HepG2 (cell line): ENCODE data around the gene TJP2. TPM values are rescaled to one million over a fixed set of nuclear protein-coding genes. Genes with fewer than 3 reads are reported as not detected.

Source experiments
- MXD4 ChIP-seq: IDR thresholded peaks from 2 replicates; pipeline ENCODE4 v1.6.1; 2016; ENCODE audit warnings: mild to moderate bottlenecking, missing biosample characterization, missing genetic modification reagents
- ZNF142 ChIP-seq: sonication (generic); formaldehyde crosslinking; IDR thresholded peaks from 2 replicates; pipeline ENCODE4 v1.4.0; 2020; ENCODE audit warnings: missing genetic modification reagents
- ZNF235 ChIP-seq: sonication (generic); formaldehyde crosslinking; IDR thresholded peaks from 2 replicates; pipeline ENCODE4 v1.8.1; 2023; ENCODE audit warnings: mild to moderate bottlenecking, missing genetic modification reagents, borderline replicate concordance
- ZNF747 ChIP-seq: sonication (generic); formaldehyde crosslinking; IDR thresholded peaks from 2 replicates; pipeline ENCODE4 v1.8.1; 2023; ENCODE audit warnings: missing genetic modification reagents, mild to moderate bottlenecking, borderline replicate concordance
- polyA plus RNA-seq, 8 experiments: library from polyadenylated mRNA; depleted of rRNA in 3 of 8; stranded (reverse) in 7 of 8; unstranded in 1 of 8; fragments of >200 nt; fragmentation: Illumina TruSeq in 4 of 8; extraction: Trizol in 4 of 8; gene quantifications; 2 replicates each; pipeline versions ENCODE4 v1.2.1 to v1.2.3, GENCODE V29; 2011 to 2016; ENCODE audit warnings: low read depth in 4 of 8, missing spikeins in 1 of 8, mixed read lengths in 1 of 8; ENCODE audit not compliant: insufficient read depth in 1 of 8
- total RNA-seq, 5 experiments: library from RNA; depleted of rRNA; stranded (reverse); fragments of >200 nt; fragmentation: Illumina TruSeq; extraction: Trizol; gene quantifications; 2 replicates each; pipeline ENCODE4 v1.2.3, GENCODE V29; 2016; ENCODE audit warnings: low read depth in 1 of 5

TJP2 gene
- total and polyA plus RNA-seq, 2 of the 13 experiments (the other 11 are each of a cell fraction or from before 2014, with no cell fraction given), result 109 to 110 TPM

GRCh38 chr9:69155341-69156030 lies 18.6 kb upstream of the TJP2 start (continued):
- TF ChIP-seq ZNF142 (CRISPR knock-in tag), result no peak
- no peak for TF ChIP-seq ZNF235 (CRISPR knock-in tag)
- no peak for TF ChIP-seq ZNF747 (CRISPR knock-in tag)
- TF ChIP-seq MXD4 (CRISPR knock-in tag), result no peak
- TF ChIP-seq, all 625 proteins: peak for 0
